HS-5 (cell line): Measurements from ENCODE around the gene BPIFB1.

Source experiments
- DNase-seq: peaks from one replicate; pipeline ENCODE4 v3.0.0-alpha.2; 2012; ENCODE audit warnings: low read depth

Gene BPIFB1

GRCh38 chr20:33325350-33325749 lies 42.3 kb downstream of the BPIFB1 start:
- DNase-seq, result no peak

- no peak for DNase-seq
Observed at GRCh38 chr20:33328157-33329137, 45.4 kb downstream of the BPIFB1 start.

GRCh38 chr20:33332905-33333456 lies 50.0 kb downstream of the BPIFB1 start:
- DNase-seq, result no peak

- DNase-seq, result no peak
Observed at GRCh38 chr20:33333616-33334015, 50.6 kb downstream of the BPIFB1 start.

GRCh38 chr20:33334111-33334510 lies 51.1 kb downstream of the BPIFB1 start:
- DNase-seq, result no peak

GRCh38 chr20:33336375-33336774 lies 53.4 kb downstream of the BPIFB1 start:
- no peak for DNase-seq

GRCh38 chr20:33337119-33337518 lies 54.1 kb downstream of the BPIFB1 start:
- DNase-seq, result no peak

- DNase-seq, result no peak
Observed at GRCh38 chr20:33337531-33338165, 54.6 kb downstream of the BPIFB1 start.

- DNase-seq, result no peak
Observed at GRCh38 chr20:33338467-33339258, 55.6 kb downstream of the BPIFB1 start.

GRCh38 chr20:33339515-33340058 lies 56.6 kb downstream of the BPIFB1 start:
- DNase-seq, result no peak

GRCh38 chr20:33343521-33343920 lies 60.5 kb downstream of the BPIFB1 start:
- no peak for DNase-seq

GRCh38 chr20:33345342-33345741 lies 62.3 kb downstream of the BPIFB1 start:
- no peak for DNase-seq

GRCh38 chr20:33348136-33348937 lies 65.3 kb downstream of the BPIFB1 start:
- DNase-seq, result no peak

GRCh38 chr20:33349493-33349892 lies 66.5 kb downstream of the BPIFB1 start:
- no peak for DNase-seq

- DNase-seq, result no peak
Observed at GRCh38 chr20:33351696-33352095, 68.7 kb downstream of the BPIFB1 start.

- DNase-seq, result no peak
Observed at GRCh38 chr20:33352258-33353012, 69.4 kb downstream of the BPIFB1 start.

GRCh38 chr20:33353013-33353402 lies 70.0 kb downstream of the BPIFB1 start:
- DNase-seq, result no peak
